GM21576 (cell line): ENCODE results near the gene AIG1.

ENCODE experiments used
- ATAC-seq: cut with Tn5 transposase; IDR thresholded peaks from one replicate; pipeline ENCODE4 v1.9.1; 2021; ENCODE audit warnings: mild to moderate bottlenecking, moderate library complexity; ENCODE audit not compliant: unreplicated experiment

The AIG1 gene

DNA sequence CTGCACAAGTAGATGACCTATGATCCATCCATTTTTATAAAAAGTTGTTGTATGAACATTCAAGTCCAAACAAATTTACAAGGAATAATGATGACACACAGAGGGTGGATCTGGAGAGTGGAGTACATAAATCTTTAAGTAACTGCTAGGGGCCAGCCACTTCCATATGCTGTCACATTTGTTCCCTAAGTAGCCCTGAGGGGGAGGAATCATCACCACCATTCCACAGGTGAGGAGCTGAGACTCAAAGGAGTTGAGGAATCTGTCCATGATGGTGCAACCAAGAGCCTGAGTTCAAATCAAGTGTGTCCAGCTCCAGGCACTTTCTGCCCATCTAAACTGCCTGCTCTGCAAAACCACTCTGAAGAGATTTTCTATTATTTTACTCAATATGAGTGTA, 132.1 kb downstream of the AIG1 start:
- no peak for ATAC-seq

DNA sequence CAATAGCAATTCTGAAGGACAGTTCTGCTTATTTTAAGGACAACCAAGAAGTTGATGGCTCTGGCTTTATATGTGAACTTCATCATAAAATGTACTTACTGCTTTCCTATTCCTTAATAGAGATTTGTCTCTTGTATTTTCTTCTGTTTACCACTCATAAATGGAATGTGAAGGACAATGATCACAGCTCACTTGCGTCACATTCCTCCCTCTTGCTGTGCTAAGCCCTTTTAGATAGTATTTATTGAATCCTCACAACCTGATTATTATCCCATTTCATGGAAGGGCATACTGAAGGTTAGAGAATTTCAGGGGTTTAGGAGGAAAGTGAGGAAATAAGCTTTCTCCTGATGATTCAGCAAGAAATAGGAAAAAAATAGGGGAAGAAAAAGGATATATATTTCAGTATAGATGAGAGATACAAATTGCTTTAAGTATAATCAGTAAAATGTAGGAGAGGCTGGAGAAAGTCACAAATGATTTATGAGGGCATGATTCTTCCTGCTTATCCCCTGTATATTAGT, 132.9 kb downstream of the AIG1 start:
- ATAC-seq: no peak

DNA sequence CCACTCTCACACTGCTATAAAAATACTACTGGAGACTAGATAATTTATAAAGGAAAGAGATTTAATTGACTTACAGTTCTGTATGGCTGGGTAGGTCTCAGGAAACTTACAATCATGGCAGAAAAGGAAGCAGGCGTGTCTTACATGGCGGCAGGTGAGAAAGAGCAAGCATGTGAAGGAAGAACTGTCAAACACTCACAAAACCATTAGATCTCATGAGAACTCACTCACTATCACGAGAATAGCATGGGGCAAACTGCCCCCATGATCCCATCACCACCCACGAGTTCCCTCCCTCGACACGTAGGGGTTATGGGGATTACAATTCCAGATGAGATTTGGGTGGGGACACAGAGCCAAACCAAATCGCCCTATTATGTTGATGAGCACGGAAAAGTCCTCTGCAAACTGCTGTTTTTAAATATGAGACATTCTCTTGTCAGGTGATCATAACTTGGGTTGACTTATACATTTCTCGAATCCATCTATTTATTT, 133.5 kb downstream of the AIG1 start:
- no peak for ATAC-seq

GRCh38 chr6:143195349-143195845, 134.7 kb downstream of the AIG1 start:
- no peak for ATAC-seq

DNA sequence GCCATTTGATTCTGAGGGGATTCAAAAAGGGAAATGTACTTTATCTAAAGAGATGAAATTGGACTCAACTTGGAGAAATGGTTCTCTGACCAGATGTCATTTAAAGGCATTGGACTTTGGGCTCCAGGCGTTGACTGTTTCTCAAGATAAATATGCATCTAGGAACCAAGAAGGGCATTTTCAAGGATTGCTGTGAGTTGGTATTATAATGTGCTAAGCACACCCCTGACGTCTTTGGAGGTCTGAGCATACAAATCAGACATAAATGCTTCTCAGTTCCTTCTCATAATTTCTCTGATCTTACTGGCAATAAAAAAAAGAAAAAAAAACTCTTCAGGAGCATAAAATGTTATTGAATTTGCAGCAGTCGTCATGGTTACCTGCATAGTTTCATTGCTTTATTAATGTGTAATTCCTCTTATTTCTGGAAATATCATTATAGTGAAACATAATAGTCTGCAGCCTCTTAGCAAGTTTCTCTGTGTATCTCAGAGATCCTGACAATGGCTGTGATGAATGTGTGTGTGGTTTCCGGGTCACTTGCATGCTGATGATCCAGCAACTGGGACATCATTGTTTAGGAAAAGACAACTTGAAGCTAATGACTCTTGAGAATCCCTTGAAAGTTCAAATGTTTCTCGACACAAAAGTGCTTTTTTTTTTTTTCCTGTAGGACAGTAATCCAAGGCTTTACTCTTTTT, 136.0 kb downstream of the AIG1 start:
- no peak for ATAC-seq

DNA sequence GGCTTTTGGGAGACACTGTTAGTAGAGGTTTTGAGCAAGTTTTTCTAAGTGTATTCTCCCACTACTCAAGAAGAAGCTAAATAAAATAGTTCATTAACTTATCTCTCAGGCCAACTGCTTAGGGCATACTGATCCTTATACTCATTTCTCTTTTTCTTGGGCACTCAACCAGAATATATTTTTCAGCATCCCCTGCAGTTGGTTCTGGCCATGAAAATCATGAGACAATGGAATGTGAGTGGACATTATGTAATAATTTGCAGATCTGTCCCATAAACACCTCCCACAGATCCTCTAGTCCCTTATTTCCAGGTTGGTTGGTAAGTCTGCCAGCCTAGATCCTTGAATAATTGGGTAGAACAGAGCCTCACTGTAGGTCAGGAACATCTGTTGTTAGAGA, 136.7 kb downstream of the AIG1 start:
- ATAC-seq: no peak

DNA sequence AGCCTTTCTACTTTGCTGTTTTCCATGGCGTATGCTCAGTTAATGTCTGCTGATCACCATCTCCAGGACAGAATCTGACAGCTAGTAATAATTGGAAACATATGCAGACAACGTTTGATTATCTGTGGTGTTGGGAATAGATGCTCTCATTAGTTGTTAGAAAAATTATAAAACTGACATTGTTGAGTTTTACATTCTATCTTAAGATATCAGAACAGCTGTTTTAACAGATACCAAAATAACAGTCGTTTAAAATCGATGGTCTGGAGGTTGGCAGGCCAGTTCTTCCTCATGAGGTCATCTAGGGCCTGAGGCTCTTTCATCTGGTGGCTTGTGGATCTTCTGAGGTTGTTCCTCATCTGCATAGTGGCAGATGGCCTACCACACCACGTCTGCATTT, 137.6 kb downstream of the AIG1 start:
- ATAC-seq: no peak

- no peak for ATAC-seq
Measured at GRCh38 chr6:143199291-143199690, 138.6 kb downstream of the AIG1 start.

DNA sequence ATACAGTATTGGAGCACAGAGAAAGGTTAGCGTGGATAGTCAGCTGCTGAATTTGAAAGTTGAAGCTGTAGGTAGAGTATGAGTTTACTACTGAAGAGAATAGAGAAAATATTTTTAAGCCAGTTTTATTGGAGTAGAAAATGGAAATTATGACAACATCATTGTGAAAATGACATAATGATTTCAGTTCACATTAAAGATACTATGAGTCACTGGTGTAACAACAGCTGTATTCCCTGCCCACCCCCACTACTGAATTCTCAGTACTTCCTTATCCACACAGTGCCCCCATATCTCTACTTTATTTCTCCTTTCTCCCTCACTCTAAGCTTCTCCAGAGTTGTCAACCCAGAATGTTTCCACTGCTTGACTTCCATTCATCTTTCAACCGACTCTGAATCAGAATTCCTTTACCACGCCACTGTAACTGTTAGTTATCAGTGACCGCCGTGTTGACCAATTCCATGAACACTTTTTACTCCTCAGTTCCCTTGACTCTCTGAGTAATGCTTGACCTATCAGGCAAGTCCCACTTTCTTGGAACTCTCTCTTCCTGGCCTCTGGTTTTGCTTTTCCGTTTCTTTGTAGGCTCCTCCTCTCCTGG, 139.6 kb downstream of the AIG1 start:
- ATAC-seq: no peak

GRCh38 chr6:143204045-143204444, 143.4 kb downstream of the AIG1 start:
- ATAC-seq: no peak

- no peak for ATAC-seq
Measured at GRCh38 chr6:143205131-143205535, 144.4 kb downstream of the AIG1 start.

- no peak for ATAC-seq
Measured at GRCh38 chr6:143205585-143205984, 144.9 kb downstream of the AIG1 start.

- ATAC-seq: no peak
Measured at GRCh38 chr6:143205991-143206390, 145.3 kb downstream of the AIG1 start.

- ATAC-seq: no peak
Measured at GRCh38 chr6:143206550-143206949, 145.9 kb downstream of the AIG1 start.

DNA sequence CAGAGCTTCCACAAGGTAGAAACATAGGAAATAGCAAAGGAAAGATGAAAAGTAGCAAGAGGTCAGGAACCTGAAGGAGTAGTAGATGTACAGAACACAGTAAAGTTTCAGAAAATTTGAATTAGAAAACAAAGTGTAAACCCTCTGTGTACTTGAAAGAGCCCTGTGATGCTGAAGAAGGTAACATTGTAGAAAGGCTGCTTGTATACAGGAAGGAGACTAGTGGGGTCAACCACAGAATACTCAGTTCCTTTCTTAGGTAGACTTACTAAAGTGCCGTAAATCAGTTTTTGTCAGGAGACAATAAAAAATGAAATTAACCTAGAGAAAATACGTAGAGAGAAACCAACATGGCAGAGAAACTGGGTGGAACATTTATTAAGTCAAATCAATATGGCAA, 149.7 kb downstream of the AIG1 start:
- no peak for ATAC-seq

DNA sequence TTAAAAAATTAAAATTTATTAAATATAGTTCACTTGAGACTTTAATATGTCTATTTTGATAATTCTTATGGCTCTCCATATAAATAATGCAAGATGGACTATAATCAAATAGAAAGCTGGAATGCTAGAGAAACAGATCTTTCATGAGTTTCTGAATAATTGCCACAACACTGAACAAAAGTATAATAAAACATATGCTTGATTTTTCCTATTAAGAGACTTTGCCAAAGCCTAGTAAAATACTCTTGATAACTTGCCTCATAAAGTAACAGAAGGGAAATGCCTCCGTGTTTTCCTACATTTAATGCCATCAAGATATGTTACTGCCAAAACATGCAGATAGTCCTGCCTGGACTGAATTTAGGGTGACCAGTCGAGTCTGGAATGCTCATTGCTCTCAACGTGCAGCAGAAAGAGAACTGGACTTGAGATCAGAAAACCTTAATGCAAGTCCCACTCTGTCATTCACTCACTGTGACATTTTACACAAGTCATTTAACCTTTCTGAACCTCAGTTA, 153.2 kb downstream of the AIG1 start:
- no peak for ATAC-seq

GRCh38 chr6:143215363-143215762, 154.7 kb downstream of the AIG1 start:
- no peak for ATAC-seq

- ATAC-seq: no peak
Measured at GRCh38 chr6:143215771-143216170, 155.1 kb downstream of the AIG1 start.

GRCh38 chr6:143218233-143218632, 157.5 kb downstream of the AIG1 start:
- no peak for ATAC-seq

- no peak for ATAC-seq
Measured at GRCh38 chr6:143221698-143222097, 161.0 kb downstream of the AIG1 start.

- no peak for ATAC-seq
Measured at GRCh38 chr6:143222310-143222709, 161.6 kb downstream of the AIG1 start.

- no peak for ATAC-seq
Measured at GRCh38 chr6:143222801-143223231, 162.1 kb downstream of the AIG1 start.
